HTERT RPE-1 (cell line): ENCODE results near the gene RNF8.
"Not testable (repeated sequence)": the region's sequence is repeated elsewhere in the genome, so short reads cannot be mapped to it uniquely, and the experiment has no call there.

Source experiments
- in situ Hi-C: fragments of 300-500 bp; cut with MboI; formaldehyde crosslinking; loops from 4 replicates; pipeline ENCODE4 v1.14.3; 2020; ENCODE audit warnings: low sequenced_read_pairs

RNF8 gene

DNA sequence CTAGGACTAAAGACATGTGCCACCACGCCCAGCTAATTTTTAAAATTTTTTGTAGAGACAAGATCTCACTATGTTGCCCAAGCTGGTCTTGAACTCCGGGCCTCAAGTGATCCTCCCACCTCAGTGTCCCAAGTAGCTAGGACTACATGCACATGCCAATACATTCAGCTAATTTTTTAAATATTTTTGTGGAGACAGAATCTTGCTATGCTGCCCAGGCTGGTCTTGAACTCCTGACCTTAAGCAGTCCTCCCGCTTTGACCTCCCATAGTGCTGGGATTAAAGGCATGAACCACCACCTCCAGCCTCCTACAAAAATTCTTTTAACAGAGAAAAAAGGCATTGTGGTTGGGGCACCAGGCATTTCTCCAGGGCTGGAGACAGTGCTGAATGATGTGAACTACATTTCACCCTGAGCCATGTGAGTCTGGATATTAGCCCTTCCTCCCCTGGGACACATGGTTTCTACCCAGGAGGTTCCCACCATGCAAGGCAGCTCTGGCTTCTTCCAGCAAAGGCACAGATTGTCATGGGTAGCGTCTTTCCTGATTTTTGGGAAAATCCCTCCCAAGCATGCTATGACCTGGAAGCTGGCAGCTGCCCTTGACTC lies 42.9 kb downstream of the RNF8 start:
- in situ Hi-C loops: no loop called here

GRCh38 chr6:37399131-37399530 lies 45.3 kb downstream of the RNF8 start:
- in situ Hi-C loops: no loop called here

GRCh38 chr6:37399795-37400490 lies 46.2 kb downstream of the RNF8 start:
- in situ Hi-C loops: no loop called here

DNA sequence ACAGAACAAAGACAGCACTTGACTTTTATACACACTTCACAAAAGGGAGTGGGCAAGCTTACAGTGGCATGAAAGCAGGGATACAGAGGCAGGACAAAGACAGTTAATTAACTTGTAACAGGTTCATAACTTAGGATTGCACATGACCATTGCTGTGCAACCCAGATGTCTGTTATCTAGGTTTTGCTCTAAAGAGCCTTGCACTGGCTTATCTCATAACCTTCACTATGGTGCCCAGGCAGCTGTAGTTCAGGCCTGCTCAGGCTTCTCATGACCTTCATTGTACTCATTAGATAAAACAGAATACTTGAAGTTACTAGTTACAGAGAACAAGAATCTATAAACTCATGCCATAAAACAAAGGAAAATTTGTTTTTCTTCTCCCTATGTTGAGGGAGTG lies 47.9 kb downstream of the RNF8 start:
- in situ Hi-C loops: not testable (repeated sequence)

- in situ Hi-C loops: no loop called here
Measured at GRCh38 chr6:37406726-37407341, 53.1 kb downstream of the RNF8 start.

- in situ Hi-C loops: no loop called here
Measured at GRCh38 chr6:37407948-37408347, 54.2 kb downstream of the RNF8 start.

DNA sequence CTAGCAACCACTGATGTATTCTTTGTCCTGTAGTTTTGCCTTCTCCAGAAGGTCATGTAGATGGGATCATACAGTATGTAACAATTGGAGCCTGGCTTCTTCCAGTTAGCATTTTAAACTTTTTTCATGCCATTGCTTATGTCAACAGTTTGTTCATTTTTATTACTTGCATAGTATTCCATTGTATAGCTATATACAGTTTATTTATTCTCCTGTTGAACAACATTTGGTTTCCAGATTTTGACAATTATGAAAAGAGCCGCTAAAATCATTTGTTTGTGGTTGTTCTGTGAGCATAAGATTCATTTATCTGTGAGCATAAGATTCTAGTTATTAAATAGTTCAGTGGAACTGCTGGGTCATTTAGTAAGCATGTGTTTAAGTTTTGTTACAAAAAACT lies 55.7 kb downstream of the RNF8 start:
- in situ Hi-C loops: no loop called here

DNA sequence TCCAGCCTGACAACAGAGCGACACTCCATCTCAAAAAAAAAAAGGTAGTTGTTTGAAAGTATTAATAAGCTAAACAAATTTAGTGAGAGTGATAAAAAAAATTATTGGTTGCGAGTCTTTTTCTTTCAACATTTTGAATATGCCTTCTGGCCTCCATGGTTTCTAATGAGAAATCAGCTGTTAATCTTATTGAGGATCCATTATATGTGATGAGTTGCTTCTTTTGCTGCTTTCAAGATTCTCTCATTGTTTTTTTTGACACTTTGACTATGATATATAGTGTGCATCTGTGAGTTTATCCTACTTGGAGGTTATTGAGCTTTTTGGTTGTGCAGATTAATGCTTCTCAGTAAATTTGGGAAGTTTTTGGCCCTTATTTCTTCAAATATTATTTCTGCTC lies 63.6 kb downstream of the RNF8 start:
- in situ Hi-C loops: no loop called here

DNA sequence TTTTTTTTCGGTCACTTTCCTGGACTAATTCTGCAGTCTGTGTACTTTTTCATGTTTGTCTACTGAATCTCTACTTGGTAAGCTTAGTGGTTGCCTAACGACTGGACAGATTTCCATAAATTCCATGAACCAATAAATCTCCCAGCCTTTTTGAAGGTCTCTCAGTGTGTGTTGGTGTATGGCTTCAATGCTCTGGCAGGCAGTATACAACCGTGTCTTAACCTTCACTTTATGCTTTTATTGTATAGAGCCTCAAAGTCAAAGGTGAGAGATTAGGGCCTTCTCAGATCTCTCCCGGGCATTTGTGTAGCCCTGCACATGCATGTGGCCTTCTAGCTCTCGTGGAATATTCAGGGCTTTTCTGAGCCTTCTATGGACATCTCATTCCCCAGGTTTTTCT lies 64.9 kb downstream of the RNF8 start:
- in situ Hi-C loops: no loop called here

DNA sequence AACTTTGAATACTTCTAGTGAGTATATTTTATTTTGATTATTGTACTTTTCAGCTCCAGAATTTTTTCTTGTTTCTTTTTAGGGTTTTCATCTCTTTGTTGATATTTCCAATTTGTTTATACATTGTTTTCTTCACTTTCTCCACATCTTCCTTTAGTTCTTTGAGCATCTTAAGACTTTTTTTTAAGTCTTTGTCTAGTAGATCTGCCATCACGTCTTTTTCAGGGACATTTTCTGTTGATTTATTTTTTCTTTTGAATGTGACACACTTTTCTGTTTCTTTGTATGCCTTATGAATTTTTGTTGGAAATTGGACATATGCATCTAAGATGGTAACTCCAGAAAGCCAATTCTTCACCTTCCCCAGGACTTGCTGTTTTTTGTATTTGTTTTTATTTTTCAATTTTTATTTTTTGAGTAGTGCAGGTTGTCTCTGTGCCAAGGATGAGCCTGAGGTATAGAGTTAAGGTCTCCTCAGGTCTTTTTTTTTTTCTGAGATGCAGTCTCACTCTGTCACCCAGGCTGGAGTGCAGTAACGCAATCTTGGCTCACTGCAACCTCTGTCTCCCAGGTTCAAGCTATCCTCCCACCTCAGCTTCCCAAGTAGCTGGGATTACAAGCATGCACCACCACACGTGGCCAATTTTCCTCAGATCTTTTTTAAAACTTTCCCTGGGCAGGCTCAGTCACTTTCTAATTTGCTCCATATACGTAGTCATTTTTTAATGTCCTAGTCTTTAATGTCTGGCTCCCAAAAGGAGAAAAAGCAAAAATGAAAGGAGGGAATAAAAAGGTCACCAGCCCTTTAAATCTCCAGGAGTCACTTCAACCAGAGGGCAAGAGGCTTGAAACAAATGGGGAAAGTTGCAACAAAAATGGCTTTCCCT lies 72.5 kb downstream of the RNF8 start:
- in situ Hi-C loops: no loop called here

GRCh38 chr6:37426945-37427510 lies 73.2 kb downstream of the RNF8 start:
- in situ Hi-C loops: no loop called here

GRCh38 chr6:37429352-37429750 lies 75.6 kb downstream of the RNF8 start:
- in situ Hi-C loops: no loop called here

DNA sequence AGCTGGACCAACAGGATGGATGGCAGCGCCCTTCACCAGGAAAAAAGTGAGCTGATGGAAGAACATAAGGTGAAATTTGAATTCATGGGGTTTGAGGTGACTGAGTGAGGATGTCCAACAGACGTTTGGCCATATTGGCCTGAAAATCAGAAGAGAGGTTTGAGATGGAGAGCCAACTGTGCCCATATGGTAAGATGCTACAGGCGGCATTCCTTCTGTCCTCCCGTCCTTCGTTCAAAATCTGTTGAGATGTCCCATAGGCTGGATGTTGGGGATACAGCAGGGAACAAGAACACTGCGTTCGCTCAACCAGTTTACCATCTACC lies 78.8 kb downstream of the RNF8 start:
- in situ Hi-C loops: no loop called here

DNA sequence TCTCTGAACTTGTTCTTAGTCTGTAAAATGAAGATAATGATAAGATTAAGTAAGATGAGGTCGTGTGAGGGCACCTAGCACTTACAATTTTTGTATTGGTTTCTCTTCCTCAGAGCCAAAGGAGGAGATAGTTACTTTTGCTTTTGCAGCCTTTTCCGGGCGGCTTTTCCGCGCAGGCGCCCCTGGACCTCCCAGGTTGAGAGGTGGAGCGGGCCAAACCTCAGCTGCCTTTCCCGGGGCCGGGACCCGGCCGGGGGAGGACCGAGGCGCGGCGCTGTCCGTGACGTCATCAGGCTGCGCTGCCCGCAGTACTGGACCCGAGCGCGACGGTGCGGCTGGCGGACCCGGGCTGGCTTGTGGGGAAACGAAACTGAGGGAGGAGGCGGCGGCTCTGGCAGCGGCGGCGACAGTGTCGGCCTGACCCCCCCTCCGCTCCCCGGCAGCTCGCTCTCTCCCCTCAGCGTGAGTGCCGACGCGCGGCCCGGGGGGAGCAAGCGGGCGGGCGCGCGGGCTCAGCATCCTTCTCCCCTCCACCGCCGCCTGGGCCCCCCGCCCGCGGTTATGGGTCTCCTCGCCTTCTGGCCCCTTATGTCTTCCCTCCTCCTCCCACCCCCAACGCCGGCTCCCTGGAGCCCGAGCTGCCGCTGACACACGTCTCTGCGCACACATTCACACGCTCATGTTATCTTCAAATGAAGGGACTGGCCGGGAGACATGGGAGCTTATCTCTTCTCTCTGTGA lies 79.3 kb downstream of the RNF8 start, which contains the start of gene CMTR1:
CMTR1 (plus strand) TSS at position 306 of the 741 bp plus-strand sequence. CDS start 2,409 bp downstream, outside the sequence.
- in situ Hi-C loops: no loop called here

DNA sequence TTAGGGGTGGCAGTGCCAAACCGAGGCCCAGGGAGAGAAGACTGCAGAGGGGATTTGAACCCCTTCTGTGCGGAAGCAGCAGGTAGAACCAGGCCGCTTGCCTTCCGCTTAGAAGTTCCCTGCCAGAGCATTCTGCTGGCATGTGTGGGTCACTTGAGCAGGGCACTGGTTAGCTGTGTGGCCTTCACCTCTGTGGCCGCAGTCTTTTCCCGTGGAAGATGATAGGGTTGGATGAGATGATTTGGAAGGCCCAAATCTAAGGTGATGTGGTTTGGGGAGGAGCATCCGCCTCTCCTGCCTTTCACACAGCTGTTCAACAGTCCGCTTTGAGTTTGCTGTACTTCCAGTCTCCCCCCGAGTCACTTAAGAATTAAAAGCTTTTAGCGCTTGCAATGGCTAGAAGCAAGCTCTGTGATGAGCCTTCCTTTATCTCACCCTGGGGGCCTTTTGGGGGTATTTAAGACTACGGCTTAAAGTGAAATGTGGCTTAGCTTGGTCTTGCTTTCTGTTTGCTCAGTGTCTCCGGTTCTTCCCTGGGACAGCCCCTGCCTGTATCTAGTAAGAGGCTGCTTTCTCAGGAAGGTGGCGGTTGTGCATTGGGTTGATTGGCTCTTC lies 80.0 kb downstream of the RNF8 start:
- in situ Hi-C loops: no loop called here

DNA sequence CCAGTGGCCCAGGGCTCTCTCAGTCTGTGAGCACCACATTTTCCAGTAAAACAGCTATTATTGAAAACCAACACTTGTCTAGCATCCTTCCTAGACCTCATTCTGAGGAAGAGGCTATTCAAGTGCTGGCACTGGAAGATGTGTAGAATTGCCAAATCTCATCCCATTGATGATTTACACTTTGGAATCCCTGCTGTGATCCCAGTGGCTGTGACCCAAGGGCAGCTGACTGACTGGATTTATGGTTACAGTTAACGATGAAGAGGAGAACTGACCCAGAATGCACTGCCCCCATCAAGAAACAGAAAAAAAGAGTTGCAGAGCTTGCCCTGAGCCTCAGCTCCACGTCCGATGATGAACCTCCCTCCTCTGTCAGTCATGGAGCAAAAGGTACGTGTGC lies 81.6 kb downstream of the RNF8 start:
- in situ Hi-C loops: no loop called here

GRCh38 chr6:37435816-37436215 lies 82.0 kb downstream of the RNF8 start:
- in situ Hi-C loops: no loop called here

GRCh38 chr6:37438930-37439329 lies 85.1 kb downstream of the RNF8 start:
- in situ Hi-C loops: no loop called here

DNA sequence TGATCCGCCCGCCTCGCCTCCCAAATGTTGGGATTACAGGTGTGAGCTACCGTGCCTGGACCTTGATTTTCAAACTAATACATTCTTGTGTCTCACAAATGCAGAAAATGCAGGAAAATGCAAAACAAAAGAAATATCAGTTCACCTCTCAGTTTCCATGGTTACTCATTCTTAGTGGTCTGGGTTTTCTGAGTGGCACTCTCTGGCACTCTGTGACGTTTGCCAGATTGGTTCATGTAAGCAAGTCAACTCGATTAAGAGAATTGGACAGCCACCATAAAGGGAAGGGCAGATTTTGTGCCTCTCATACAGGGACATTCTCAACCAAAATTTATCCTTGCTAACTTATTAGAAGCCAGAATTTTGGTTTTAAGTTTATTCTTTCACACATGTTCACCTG lies 87.9 kb downstream of the RNF8 start:
- in situ Hi-C loops: no loop called here
